ENCODE data around the gene MARCHF9.

The MARCHF9 gene

DNA sequence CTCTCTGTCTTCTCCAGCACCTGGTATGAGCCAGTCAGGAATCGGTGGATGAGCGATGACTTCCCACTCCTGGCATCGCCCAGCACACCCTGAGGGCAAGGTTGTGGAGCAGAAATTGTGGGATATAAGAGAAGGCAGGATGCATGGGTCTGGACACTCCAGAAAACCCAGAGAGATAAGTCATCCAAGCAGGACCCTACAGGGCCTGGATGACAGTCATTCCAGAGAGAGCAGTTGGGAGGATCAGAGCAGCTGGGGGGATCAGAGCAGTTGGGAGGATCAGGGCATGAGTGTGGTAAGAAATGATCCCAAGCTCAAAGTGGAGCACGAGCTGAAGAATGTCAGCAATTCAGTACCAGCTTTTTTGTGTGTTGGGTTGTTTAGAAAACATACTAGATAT lies 20.3 kb upstream of the MARCHF9 start:
- TF ChIP-seq, protein P1, sequence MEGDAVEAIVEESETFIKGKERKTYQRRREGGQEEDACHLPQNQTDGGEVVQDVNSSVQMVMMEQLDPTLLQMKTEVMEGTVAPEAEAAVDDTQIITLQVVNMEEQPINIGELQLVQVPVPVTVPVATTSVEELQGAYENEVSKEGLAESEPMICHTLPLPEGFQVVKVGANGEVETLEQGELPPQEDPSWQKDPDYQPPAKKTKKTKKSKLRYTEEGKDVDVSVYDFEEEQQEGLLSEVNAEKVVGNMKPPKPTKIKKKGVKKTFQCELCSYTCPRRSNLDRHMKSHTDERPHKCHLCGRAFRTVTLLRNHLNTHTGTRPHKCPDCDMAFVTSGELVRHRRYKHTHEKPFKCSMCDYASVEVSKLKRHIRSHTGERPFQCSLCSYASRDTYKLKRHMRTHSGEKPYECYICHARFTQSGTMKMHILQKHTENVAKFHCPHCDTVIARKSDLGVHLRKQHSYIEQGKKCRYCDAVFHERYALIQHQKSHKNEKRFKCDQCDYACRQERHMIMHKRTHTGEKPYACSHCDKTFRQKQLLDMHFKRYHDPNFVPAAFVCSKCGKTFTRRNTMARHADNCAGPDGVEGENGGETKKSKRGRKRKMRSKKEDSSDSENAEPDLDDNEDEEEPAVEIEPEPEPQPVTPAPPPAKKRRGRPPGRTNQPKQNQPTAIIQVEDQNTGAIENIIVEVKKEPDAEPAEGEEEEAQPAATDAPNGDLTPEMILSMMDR (IDR thresholded peaks at IDR 0.05) = no peak

DNA sequence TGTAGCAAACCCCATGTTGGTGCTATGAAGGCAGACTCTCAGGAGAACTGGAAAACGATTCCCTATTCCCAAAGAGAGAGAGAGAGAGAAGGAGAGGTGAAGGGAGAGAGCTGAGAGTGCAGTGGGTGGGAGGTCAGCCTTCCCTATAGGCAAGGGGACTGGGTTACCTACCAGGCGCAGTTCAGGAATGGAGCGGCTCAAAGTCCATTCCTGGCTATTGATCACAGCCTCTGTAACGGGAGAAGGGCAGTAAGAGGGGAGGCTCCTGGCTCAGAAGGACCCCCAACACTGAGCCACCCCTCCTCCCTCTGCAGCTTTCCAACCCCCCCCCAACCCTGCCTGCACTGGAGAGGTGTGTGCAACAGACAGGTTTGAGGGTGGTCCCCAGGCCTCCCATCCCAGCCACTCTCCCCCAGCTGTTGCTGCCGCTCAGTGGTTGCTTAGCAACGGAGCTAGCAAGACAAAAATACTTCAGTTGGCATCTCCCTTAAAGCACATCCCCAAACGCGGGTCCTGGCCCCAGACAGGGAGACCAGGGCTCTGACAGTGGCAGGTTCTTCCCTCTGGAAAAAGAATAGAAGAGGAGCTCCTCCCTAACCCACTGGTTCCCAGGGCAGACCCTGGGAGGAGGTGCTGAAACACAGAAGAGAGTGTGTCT lies 19.6 kb upstream of the MARCHF9 start:
- TF ChIP-seq, protein P1 (IDR thresholded peaks at IDR 0.05) = no peak

DNA sequence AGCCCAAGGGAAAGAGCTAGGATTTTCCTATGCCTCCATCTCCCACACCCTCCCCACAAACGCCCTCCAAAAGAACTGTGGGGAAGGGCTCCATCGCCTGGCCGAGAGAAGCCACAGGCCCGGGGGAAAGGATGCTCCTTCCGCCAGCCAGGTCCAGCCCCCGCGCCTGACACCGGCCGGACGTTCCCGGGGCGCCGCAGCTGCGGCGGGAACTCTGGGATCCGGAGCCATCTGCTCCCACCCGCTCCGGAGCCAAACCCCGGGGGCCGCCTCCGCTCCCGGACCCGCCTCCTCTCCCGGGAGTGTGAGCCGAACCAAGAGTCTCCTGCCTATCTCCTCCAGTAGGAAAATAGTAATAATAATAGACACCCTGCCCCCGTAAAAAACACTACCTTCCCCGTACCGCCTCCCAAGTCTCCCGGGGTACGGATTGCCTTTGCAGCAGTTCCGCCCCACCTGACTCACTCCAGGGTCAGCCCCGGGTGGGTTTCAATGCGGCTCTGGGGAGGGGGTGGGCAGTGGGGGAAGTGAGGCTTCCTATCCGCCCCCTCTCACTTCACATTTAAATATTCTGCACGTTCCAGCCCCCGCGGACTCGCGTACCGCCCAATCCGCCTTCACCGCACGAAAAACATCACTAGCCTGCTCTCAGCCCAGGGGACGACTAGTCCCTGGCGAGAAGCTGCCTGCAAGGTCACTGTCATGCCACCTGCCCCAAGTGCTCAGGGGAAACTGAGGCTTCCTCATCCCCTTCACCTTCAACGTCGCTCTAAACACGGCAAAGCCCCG lies 18.8 kb upstream of the MARCHF9 start:
- TF ChIP-seq, protein P1 (IDR thresholded peaks at IDR 0.05) = peak; percentile 27

DNA sequence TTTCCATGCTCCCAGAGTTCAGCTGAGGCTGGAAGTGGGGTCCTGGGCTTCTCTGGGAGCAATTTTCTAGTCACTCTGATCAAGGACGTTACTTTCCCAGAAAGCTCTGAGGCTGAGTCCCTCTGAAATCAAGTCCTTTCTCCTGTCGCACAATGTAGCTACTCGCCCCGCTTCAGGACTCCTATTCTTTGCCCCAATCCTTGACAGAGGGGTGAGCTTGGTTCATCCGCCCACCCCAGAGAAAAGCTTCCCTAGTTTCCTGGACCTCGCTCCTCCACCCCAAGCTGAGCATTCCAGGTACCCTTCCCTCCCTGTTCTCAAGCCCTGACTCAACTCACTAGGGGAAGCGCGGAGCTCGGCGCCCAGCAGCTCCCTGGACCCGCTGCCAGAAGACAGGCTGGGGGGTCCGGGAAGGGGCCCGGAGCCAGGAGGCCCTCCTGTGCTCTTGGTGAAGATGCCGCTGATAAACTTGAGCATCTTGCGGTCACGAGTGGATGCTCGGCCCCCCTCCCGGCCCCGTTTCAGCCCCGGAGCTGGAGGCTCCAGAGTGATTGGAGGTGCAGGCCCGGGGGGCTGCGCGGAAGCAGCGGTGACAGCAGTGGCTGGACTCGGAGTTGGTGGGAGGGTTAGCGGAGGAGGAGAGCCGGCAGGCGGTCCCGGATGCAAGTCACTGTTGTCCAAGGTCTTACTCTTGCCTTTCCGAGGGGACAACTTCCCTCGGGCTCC lies 18.0 kb upstream of the MARCHF9 start:
- TF ChIP-seq, protein P1 (IDR thresholded peaks at IDR 0.05) = no peak

DNA sequence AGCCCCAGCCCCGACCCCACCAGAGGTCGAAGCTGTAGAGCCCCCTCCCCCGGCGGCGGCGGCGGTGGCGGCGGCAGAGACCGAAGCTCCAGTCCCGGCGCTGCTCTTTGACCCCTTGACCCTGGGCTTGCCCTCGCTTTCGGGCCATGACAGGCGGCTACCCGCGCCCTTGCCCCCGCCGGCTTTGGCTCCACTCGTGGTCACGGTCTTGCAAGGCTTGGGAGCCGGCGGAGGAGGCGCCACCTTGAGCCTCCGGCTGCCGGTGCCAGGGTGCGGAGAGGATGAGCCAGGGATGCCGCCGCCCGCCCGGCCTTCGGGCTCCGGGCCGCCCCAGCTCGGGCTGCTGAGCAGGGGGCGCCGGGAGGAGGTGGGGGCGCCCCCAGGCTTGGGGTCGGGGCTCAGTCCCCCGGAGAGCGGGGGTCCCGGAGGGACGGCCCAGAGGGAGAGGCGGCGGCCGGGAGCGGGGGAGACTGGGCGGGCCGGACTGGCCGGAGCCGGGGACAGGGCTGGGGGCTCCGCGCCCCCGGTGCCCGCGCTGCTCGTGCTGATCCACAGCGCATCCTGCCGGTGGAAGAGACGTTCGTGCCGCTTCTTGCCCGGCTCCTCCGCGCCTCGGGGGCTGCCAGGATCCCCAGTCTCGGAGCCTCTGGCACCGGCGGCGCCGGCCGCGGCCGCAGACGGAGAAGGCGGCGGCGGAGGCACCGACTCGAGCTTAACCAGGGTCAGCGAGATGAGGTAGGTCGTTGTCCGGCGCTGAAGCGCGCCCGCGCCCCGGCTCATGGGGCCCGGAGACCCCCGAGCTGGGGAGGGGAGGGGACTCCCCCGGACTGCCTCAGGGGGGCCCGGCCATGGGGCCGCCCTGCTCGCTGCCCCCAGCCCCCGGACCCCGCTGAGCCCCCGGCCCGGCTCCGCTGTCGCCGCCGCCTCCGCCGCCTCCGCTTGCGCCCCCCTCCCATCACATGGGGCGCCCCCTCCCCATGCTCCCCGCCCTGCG lies 17.1 kb upstream of the MARCHF9 start:
- TF ChIP-seq, protein P1 (IDR thresholded peaks at IDR 0.05) = peak; percentile 39

DNA sequence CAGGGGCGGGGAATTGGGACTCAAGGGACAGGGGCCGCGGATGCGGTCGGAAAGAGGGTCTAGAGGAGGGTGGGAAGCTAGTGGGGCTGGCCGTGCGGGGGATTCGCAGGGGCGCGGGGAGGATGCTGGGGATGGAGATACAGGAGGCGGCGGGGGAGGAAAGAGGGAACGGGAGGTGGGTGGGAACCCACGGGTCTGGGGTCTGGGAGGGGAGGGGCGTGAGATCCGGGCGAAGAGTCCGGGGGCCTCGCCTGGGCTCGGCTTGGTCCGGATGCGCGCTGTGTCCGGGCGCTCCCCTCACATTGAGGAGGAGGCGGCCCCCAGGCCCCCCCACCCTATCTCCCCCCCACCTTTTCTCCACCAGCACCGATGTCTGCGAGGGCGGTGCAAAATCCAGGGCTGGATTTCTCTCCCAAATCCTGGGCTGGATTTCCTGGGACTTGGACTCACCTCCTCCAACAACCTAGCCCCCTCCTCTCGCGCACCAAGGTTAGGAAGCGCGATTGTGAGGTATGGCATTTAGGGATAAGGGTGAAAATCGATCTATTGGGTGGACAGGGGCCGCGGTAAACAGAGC lies 16.2 kb upstream of the MARCHF9 start, which contains the start of gene AGAP2:
Gene AGAP2 (minus strand): TSS at position 82 of the 577 bp plus-strand sequence. CDS start 496 bp downstream, outside the sequence.
- TF ChIP-seq, protein P1 (IDR thresholded peaks at IDR 0.05) = no peak

Measured in LNCAP (cell line).